ENCODE results near the gene NMRAL1. TPM values are rescaled to one million over a fixed set of nuclear protein-coding genes. Genes with fewer than 3 reads are reported as not detected.

Gene NMRAL1
- total RNA-seq, 2 donors from 2014 or later = 16.8 to 17.2 TPM

GRCh38 chr16:4475880-4476788 lies 1.7 kb upstream of the NMRAL1 start, which contains the start of gene HMOX2:
HMOX2 (plus strand) TSS chr16:4476398; CDS start chr16:4505525, 29,127 bp downstream.
- DNase-seq (peak; percentile 92), ATAC-seq (peak; percentile 97 to 98)
- intact Hi-C loops (cut with DNase I) = no loop called here

GRCh38 chr16:4472880-4473279 lies 1.5 kb downstream of the NMRAL1 start:
- DNase-seq = no peak
- intact Hi-C loops (cut with DNase I) = no loop called here
- no peak for ATAC-seq

- DNase-seq (no peak), ATAC-seq (no peak)
- intact Hi-C loops (cut with DNase I) = no loop called here
These were observed 2.6 kb downstream of the NMRAL1 start for GRCh38 chr16:4471869-4472268.

- ATAC-seq = no peak
- intact Hi-C loops (cut with DNase I) = no loop called here
- DNase-seq = no peak
These were observed 5.5 kb downstream of the NMRAL1 start for GRCh38 chr16:4468972-4469371.

GRCh38 chr16:4467916-4468315 lies 6.5 kb downstream of the NMRAL1 start:
- no peak for DNase-seq
- intact Hi-C loops (cut with DNase I) = no loop called here
- ATAC-seq = no peak

GRCh38 chr16:4465977-4466779 lies 8.2 kb downstream of the NMRAL1 start:
- intact Hi-C loops (cut with DNase I) = no loop called here
- DNase-seq (no peak), ATAC-seq (peak; percentile 40 to 64)

- ATAC-seq (no peak), DNase-seq (no peak)
- intact Hi-C loops (cut with DNase I) = no loop called here
These were observed 10.8 kb downstream of the NMRAL1 start for GRCh38 chr16:4463522-4464163.

- no peak for ATAC-seq
- intact Hi-C loops (cut with DNase I) = no loop called here
- no peak for DNase-seq
These were observed 13.0 kb downstream of the NMRAL1 start for GRCh38 chr16:4461250-4462085.

- no peak for DNase-seq
- intact Hi-C loops (cut with DNase I) = no loop called here
These were observed 13.5 kb downstream of the NMRAL1 start for GRCh38 chr16:4460936-4461249.

GRCh38 chr16:4455951-4456350 lies 18.5 kb downstream of the NMRAL1 start:
- no peak for ATAC-seq
- intact Hi-C loops (cut with DNase I) = no loop called here

More at GRCh38 chr16:4460936-4461249, 13.5 kb downstream of the NMRAL1 start:
- ATAC-seq = no peak

GRCh38 chr16:4455081-4455480 lies 19.3 kb downstream of the NMRAL1 start:
- DNase-seq = no peak
- intact Hi-C loops (cut with DNase I) = no loop called here
- no peak for ATAC-seq

More at GRCh38 chr16:4455951-4456350, 18.5 kb downstream of the NMRAL1 start:
- DNase-seq = no peak

GRCh38 chr16:4454623-4455022 lies 19.8 kb downstream of the NMRAL1 start:
- intact Hi-C loops (cut with DNase I) = no loop called here
- DNase-seq = no peak
- peak in 1 of 2 donors; percentile 30 for ATAC-seq

- ATAC-seq (no peak), DNase-seq (no peak)
These were observed 21.8 kb downstream of the NMRAL1 start for GRCh38 chr16:4452674-4453073.

GRCh38 chr16:4450931-4451519 lies 23.4 kb downstream of the NMRAL1 start:
- DNase-seq = no peak
- intact Hi-C loops (cut with DNase I) = no loop called here
- no peak for ATAC-seq

More at GRCh38 chr16:4452674-4453073, 21.8 kb downstream of the NMRAL1 start:
- intact Hi-C loops (cut with DNase I) = no loop called here

GRCh38 chr16:4450430-4450829 lies 24.0 kb downstream of the NMRAL1 start:
- ATAC-seq (no peak), DNase-seq (no peak)
- intact Hi-C loops (cut with DNase I) = no loop called here

- intact Hi-C loops (cut with DNase I) = no loop called here
- DNase-seq (no peak), ATAC-seq (no peak)
These were observed 30.4 kb downstream of the NMRAL1 start for GRCh38 chr16:4443986-4444385.

GRCh38 chr16:4443271-4443670 lies 31.2 kb downstream of the NMRAL1 start:
- no peak for ATAC-seq
- DNase-seq = no peak
- intact Hi-C loops (cut with DNase I) = no loop called here

GRCh38 chr16:4442371-4442770 lies 32.1 kb downstream of the NMRAL1 start:
- DNase-seq = no peak
- no peak for ATAC-seq
- intact Hi-C loops (cut with DNase I) = no loop called here
